Bronchial epithelial cell (primary cell): ENCODE results near the gene CLPSL1. TPM values are rescaled to one million over a fixed set of nuclear protein-coding genes. Genes with fewer than 3 reads are reported as not detected.

ENCODE experiments used
- DNase-seq: peaks from one replicate; pipeline ENCODE4 v3.0.0-alpha.2; 2010; ENCODE audit warnings: low read depth
- FAIRE-seq: peaks from 2 replicates; lab custom pipeline; 2011; peaks lifted over from hg19 to GRCh38; lab: Jason Lieb, UNC
- H3K27me3 ChIP-seq: 2 replicates; pipeline ENCODE4 v1.5.1; 2011; ENCODE audit warnings: low read length; ENCODE audit not compliant: control insufficient read depth, insufficient read depth
- H3K36me3 ChIP-seq: 2 replicates; pipeline ENCODE4 v1.5.1; 2011; ENCODE audit warnings: low read length; ENCODE audit not compliant: control insufficient read depth, insufficient read depth
- H3K4me3 ChIP-seq: 2 replicates; pipeline ENCODE4 v1.5.1; 2011; ENCODE audit warnings: mild to moderate bottlenecking, low read depth, low read length, control low read depth
- CTCF ChIP-seq: IDR thresholded peaks from 2 replicates; pipeline ENCODE4 v1.5.1; 2011; ENCODE audit warnings: mild to moderate bottlenecking, moderate library complexity, low read length, control low read depth, inconsistent platforms; ENCODE audit not compliant: insufficient read depth, severe bottlenecking
- total RNA-seq: library from RNA; depleted of rRNA; stranded (reverse); fragments of >200 nt; gene quantifications from 2 replicates; pipeline ENCODE4 v1.2.1, GENCODE V29; 2014

Gene CLPSL1
- total RNA-seq, 1 donor from 2014 or later: not detected

- FAIRE-seq: no peak
- DNase-seq: no peak
- no peak for TF ChIP-seq CTCF
- no peaks in the 10 kb centered on the region for H3K36me3 ChIP-seq
- H3K27me3 ChIP-seq: no peaks in the 10 kb centered on the region
- H3K4me3 ChIP-seq: no peak overlapping the region
These were observed 36.7 kb downstream of the CLPSL1 start for GRCh38 chr6:35817515-35817914.

- H3K27me3 ChIP-seq: no peaks in the 10 kb centered on the region
- no peak for TF ChIP-seq CTCF
- no peaks in the 10 kb centered on the region for H3K36me3 ChIP-seq
- H3K4me3 ChIP-seq: no peak overlapping the region
- FAIRE-seq (no peak), DNase-seq (no peak)
These were observed 42.8 kb downstream of the CLPSL1 start for GRCh38 chr6:35823601-35824000.

- Histone ChIP-seq H3K4me3 (no peak overlapping the region), H3K27me3 (no peaks in the 10 kb centered on the region), H3K36me3 (no peaks in the 10 kb centered on the region)
- DNase-seq: no peak
- TF ChIP-seq CTCF: no peak
- FAIRE-seq: no peak
These were observed 43.9 kb downstream of the CLPSL1 start for GRCh38 chr6:35824552-35825192.

- Histone ChIP-seq H3K4me3 (no peak overlapping the region), H3K27me3 (no peaks in the 10 kb centered on the region), H3K36me3 (no peaks in the 10 kb centered on the region)
- no peak for FAIRE-seq
- no peak for TF ChIP-seq CTCF
- DNase-seq: no peak
These were observed 48.5 kb downstream of the CLPSL1 start for GRCh38 chr6:35829306-35829705.

- H3K27me3 ChIP-seq: no peaks in the 10 kb centered on the region
- FAIRE-seq: no peak
- TF ChIP-seq CTCF: no peak
- DNase-seq: no peak
- no peak overlapping the region for H3K4me3 ChIP-seq
- peaks cover 4% of the 10 kb centered on the region for H3K36me3 ChIP-seq
These were observed 50.6 kb downstream of the CLPSL1 start for GRCh38 chr6:35831257-35832007.
